Choroid plexus epithelial cell (primary cell): ENCODE measurements around the gene SYTL5.

Experiments
- DNase-seq: peaks from one replicate; pipeline ENCODE4 v3.0.0-alpha.2; 2010; ENCODE audit warnings: low read depth
- H3K4me3 ChIP-seq: 2 replicates; pipeline ENCODE4 v1.5.1; 2011; ENCODE audit warnings: low read depth, mild to moderate bottlenecking, control low read depth, low read length, moderate library complexity
- TF ChIP-seq, protein P1 (sequence below): conservative IDR thresholded peaks from 2 replicates; pipeline ENCODE4 v1.5.1; 2011; ENCODE audit warnings: low read depth, mild to moderate bottlenecking, control low read depth, inconsistent platforms, low read length, moderate library complexity

Gene SYTL5

DNA sequence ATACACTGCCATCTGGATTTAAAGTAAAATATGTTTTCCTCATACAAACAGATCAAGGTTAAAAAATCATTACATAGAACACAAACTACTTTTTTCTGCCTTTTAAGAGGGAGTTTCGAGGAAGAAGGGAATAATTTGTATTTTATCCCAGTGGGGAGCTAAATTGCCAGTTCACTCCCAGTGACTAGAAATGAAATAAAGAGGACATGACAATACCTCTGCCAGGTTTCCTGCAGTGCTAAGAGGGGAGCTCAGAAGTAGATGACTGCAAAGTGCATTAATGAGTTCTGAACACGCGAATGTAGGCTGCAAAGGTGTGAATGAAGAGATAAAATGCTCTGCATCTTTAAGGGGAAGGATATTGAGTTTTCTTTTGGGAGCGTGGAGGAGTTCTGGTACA is 144.6 kb downstream of the SYTL5 start:
- DNase-seq = no peak
- TF ChIP-seq, protein P1, sequence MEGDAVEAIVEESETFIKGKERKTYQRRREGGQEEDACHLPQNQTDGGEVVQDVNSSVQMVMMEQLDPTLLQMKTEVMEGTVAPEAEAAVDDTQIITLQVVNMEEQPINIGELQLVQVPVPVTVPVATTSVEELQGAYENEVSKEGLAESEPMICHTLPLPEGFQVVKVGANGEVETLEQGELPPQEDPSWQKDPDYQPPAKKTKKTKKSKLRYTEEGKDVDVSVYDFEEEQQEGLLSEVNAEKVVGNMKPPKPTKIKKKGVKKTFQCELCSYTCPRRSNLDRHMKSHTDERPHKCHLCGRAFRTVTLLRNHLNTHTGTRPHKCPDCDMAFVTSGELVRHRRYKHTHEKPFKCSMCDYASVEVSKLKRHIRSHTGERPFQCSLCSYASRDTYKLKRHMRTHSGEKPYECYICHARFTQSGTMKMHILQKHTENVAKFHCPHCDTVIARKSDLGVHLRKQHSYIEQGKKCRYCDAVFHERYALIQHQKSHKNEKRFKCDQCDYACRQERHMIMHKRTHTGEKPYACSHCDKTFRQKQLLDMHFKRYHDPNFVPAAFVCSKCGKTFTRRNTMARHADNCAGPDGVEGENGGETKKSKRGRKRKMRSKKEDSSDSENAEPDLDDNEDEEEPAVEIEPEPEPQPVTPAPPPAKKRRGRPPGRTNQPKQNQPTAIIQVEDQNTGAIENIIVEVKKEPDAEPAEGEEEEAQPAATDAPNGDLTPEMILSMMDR = no peak
- H3K4me3 ChIP-seq = no peak overlapping the region

DNA sequence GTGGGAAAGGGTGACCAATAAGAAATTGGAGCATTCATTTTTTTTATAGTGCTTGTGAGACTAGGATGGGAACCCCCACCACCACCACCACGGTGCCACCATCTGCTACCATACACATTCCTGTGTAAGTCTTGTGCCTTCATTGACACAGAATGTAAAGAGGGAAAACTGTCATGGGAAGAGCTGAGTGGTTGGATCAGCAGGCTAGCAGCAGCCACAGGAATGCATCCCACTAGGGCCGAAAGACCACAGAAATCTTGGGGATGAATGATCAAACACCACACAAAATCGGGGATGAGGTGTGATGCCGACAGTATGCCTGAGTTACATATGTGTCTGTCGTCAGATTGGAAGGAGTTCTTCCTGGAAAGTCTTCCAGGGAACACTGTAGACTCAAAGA is 145.1 kb downstream of the SYTL5 start:
- DNase-seq = peak; percentile 65
- H3K4me3 ChIP-seq = no peak overlapping the region
- TF ChIP-seq, protein P1 = no peak

DNA sequence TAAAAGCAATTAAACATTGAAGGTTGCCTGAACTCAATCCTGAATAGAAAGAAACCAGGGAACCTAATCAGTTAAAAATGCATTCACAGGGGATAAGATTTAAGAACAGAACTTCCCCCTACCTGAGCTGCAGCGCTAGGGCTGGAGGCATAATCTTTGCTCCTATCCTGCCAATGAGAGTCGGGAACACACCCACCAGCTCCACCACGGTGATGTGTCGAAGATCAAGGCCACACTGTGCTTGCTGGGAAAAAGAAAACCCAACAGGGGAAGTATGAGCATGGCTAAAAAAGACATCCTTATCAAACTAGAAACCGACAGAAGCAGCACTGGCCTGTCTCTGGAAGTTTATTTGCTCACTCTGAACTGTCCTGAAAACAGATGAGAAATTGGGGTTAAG is 148.0 kb downstream of the SYTL5 start:
- TF ChIP-seq, protein P1 = no peak

DNA sequence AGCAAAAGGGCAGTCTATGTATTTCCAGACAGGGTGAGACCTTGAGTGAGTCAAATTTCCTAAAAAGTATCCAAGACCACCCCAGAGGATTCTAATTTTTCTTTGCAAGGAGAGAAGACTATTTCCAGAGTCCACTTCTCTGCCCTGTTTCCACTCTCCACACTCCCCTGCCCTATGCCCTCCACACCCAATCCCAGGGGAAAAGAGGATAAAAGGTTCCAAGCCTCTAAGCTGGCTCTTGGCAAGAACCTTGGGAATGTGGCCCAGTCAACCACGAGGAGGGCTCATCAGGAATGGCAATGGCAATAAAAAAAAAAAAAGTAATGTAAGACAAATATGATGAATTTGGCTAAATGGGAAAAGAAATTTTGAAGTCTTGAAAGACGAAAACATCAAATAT is 148.5 kb downstream of the SYTL5 start:
- DNase-seq = no peak
- TF ChIP-seq, protein P1 = no peak
- H3K4me3 ChIP-seq = no peak overlapping the region

More for the DNA sequence above, 148.0 kb downstream of the SYTL5 start:
- DNase-seq = no peak
- no peak overlapping the region for H3K4me3 ChIP-seq

DNA sequence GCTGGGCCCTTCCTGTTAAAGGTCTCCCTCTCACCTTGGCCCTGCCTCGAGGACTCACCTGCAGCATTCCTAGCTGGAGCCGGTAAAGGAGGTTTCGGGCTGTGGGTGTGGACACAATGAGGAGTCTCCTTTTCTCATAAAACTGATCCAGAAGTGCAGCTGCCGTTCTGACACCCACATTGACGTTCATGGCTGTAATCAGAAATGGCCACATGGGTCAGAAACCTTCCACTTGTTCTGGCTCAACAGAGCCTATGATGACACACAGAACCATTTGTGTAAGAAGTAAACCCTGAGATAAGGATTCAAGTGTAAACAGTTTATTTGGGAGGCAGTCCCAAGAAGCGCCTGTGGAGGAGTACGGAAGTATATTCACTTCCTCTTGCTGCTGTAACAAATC is 150.5 kb downstream of the SYTL5 start:
- no peak overlapping the region for H3K4me3 ChIP-seq
- TF ChIP-seq, protein P1 = no peak
- DNase-seq = no peak

DNA sequence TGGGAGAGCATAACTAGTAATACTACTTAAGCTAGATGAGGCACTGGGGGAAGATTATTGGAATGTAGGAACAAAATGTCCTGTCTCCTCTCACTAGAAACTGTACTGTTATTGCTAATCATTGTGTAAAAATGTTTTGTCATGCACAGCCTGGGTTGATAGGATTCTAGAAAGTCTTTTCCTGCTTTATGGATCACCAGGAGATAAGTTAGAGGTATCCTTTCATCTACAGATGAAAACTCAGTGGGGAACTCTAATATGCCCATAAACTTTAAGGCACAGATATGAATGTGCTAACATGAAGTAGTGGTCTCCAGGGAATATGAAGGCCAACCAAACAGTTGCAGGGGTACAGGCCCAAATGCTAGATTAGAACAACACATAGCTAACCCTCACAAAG is 156.8 kb downstream of the SYTL5 start:
- TF ChIP-seq, protein P1 = no peak
- no peak for DNase-seq
- H3K4me3 ChIP-seq = no peak overlapping the region

DNA sequence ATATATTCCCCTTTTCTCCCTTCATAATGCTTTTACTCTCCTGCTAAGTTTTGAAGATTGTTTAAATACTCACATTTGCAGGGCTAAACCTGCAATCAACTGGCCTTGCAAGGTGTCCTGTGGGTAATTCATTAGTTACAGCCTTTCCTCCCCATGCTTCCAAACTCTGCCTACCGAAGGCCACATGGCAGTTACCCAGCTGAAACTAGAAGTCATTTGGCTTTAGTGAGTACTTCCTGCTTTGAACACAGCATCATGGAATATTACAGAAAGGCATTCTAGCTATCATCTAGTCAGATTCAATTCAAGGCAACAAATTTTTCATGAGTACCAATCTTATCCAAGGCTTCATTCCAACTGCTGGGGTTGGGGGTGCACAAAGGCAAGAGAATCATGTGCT is 158.7 kb downstream of the SYTL5 start:
- TF ChIP-seq, protein P1 = no peak
- DNase-seq = no peak
- H3K4me3 ChIP-seq = no peak overlapping the region
